Stimulated activated CD8-positive, alpha-beta memory T cell treated with anti-CD3 and anti-CD28 coated beads, Interleukin-15, amount 100 ng/mL, for 24 hours (primary cell): ENCODE results near the gene MTA1.

Source experiments
- DNase-seq: peaks from one replicate; pipeline ENCODE4 v3.0.0-alpha.2; 2020; ENCODE audit warnings: low read depth

The MTA1 gene

DNA sequence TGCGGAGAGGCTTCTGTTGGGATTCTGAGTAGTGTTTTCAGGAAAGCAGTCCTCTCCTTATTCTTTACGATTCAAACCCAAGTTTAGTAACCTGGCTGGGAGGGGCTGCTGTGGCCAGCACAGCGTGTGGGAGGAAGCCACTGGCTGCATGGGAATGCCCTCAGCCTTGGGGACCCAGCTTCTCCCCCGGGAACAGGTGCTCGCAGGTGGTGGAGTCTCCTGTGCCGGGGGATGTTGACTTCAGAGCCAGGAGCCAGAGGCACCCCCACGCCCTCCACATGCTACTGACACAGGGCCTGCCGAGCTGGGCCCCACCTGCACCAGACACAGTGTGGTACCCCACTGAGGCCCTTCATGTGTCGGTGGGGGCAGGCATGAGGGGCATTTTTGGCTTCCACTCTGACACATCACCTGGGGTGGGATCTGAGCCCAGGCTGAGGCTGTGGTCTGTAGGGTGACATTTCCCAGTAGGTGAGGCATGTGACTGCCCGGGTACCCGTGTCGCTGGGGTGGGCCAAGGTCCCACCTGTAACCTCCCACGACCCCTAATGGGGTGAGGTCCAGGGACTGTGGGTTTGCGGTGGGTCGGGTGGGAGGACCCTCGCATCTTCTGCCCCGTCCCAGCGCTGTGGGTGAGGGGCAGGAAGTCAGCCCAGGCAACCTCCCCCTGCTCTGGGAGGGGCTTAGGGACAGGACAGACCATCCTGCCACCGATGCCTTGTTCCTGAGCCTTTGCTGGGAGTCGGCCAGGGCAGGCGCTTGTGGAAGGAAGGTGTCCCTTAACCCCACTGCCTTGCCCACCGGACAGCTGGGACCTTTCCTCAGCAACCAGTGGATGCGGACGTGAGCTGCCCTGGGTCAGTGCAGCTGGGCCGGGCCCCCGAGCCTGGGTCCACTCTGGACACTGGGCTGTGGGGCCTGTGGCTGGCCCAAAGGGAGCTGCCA lies 26.5 kb downstream of the MTA1 start:
- DNase-seq, result no peak

DNA sequence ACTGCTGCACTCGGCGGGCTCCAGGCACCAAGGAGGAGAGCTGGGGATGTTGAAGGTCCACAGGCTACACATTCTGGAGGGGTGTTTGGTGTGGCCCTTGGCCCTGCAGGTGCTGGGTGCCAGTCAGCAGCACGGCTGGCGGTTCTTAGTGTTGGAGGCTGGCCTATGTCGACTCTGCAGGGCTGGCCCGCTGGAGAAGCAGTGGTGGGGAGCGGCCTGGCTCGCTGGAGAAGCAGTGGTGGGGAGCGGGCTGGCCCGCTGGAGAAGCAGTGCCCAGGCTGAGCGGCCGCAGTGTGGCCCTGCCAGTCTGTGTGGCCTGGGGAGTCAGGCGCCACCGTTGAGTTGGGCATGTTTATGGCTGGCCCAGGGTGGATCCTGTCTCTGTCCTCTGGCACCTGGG lies 27.3 kb downstream of the MTA1 start:
- no peak for DNase-seq

- DNase-seq, result no peak
Observed at GRCh38 chr14:105447651-105448640, 28.3 kb downstream of the MTA1 start.

- DNase-seq, result peak; percentile 29
Observed at GRCh38 chr14:105448706-105449111, 29.1 kb downstream of the MTA1 start.

DNA sequence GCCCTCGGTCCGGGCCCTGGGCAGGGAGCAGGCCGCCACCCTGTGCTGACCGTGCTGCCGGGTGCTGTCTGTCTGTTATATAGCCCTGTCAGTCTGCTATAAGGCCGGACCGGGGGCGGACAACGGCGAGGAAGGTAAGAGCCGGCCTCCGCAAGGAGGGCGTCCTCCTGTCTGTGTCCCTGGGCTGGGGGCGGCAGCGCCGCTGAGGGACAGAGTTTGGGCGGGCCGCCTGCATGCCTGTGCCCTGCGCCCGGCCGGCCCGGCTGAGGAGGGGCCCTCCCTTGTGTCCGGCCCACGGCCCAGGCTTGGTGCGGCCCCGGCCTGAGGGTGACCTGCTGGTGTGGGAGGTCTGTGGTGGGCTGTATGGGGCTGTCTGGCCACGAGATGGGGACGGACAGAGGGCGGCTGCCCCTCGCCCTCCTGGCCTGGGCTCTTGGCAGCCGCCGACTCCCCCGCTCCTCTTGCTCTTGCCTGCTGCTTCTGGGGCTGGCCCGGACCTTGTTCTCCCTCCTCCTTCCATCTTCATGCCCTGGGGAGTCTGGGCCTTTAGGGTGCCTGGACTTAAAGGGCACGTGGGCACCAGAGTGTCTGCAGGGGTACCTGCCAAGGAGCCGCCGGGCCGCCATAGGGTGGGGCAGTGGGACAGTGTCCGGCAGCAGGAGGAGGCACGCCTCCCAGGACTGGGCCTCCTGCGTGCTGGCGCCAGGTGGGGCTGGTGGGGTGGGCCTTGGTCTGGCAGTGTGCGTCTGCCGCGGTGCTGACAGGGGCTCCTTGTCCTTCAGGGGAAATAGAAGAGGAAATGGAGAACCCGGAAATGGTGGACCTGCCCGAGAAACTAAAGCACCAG lies 29.9 kb downstream of the MTA1 start:
- DNase-seq, result no peak

DNA sequence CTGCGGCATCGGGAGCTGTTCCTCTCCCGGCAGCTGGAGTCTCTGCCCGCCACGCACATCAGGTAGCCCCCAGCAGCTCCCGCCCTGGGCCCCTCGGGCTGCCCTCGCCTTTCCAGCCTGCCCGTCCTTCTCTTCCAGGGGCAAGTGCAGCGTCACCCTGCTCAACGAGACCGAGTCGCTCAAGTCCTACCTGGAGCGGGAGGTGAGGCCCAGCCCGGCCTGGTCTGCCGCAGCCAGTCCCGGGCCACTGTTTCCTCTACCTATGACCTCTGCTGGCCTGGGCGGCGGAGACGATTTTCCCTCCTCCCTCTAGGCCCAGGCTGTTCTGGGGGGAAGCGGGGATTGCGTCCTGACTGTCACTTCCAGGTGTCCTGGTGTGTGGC lies 30.5 kb downstream of the MTA1 start:
- DNase-seq, result no peak

- DNase-seq, result no peak
Observed at GRCh38 chr14:105450864-105451720, 31.5 kb downstream of the MTA1 start.

GRCh38 chr14:105452963-105453362 lies 33.3 kb downstream of the MTA1 start:
- no peak for DNase-seq

- DNase-seq, result no peak
Observed at GRCh38 chr14:105453847-105454246, 34.2 kb downstream of the MTA1 start.

DNA sequence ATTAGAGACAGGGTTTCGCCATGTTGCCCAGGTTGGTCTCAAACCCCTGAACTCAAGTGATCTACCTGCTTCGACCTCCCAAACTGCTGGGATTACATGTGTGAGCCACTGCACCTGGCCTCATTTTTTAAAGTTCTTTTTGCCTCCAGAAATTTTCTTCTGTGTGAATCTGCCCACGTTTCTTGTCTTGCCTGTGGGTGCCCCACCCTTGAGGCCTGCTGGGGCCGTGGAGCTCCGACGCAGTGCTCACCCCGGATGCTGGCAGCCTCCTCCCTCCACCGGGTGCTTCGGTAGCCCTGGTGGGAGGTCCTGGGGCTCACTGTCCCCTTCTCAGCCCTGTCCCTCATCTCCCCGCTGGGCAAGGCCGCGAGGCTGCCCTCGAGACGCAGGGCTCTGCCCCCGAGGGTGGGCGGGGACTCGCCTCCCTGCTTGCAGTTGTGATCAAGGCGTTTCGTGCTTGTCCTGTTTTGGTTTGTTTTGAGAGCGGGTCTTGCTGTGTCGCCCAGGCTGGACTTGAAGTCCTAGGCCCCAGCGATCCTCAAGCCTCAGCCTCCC lies 35.5 kb downstream of the MTA1 start:
- DNase-seq, result no peak

GRCh38 chr14:105455766-105456660 lies 36.4 kb downstream of the MTA1 start:
- no peak for DNase-seq

DNA sequence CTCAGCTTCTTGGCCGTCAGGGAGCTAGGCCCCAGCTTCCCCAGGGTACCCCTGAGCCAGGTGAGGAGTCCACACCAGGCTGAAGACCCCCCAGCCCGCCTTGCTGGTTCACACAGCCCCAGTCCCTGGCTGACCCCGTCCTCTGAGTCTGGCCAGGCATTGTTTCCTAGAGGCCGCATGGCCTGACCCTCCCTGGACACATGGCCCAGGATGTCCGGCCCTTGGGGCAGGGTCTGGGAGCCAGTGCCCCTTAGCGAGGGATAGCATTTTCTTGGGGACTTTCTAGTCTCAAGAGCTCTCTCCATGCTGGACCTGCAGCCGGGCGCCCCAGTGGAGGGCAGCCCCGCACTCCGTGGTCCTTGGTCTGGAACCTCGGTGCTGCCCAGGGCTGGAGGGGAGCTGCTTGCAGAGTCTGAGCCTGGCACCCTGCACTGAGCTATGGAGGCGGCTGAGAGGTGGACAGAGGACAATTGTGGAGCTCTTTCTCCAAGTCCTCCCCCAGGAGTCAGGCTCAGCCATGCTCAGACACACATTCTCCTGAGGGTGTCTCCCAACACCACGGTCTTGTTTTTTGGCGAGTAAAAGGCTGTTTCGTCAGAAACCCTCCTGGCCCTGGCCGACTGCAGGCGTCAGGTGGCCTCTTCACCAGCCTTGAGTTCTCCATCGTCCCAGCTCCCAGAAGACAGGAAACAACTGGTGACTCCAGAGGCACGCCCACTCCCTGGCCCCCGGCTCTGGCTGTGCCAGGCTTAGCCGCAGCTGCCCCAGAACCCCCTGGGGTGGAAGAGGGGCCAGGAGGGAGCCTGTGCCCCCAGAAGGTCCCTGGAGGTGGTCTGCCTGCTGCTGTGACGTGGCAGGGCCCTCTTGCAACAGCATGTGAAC lies 37.4 kb downstream of the MTA1 start:
- no peak for DNase-seq

- DNase-seq, result no peak
Observed at GRCh38 chr14:105458010-105458409, 38.4 kb downstream of the MTA1 start.

DNA sequence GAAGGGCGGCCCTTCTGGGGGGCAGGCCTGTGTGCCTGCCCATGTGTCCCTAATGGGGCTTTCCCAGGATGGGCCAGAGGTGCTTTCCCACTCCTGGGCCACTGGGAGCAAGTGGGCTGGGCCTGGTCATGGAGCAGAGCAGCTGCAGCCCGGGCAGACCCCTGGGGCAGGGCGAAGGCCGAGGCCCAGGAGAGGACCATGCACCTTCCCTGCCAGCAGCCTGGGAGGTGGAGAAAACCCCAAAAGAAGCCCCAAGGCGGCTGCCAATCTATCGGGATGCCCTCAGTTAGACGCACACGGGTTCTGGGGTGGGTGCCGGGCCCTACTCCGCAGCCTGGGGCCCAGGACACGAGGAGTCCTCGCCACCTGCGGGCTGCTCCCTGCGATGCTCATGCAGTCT lies 38.9 kb downstream of the MTA1 start:
- no peak for DNase-seq

DNA sequence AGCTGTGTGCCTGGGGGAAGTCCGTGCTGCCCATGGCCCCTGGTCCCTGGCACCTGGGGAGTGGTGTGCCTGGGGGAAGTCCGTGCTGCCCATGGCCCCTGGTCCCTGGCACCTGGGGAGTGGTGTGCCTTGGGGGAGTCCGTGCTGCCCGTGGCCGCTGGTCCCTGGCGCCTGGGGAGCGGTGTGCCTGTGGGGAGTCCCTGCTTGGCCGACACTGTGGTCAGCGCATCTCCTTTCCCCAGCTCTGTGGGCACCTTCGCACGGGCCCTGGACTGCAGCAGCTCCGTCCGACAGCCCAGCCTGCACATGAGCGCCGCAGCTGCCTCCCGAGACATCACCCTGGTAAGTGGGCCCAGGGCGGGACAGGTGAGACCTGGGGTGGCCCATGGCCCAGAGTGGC lies 40.5 kb downstream of the MTA1 start:
- no peak for DNase-seq

DNA sequence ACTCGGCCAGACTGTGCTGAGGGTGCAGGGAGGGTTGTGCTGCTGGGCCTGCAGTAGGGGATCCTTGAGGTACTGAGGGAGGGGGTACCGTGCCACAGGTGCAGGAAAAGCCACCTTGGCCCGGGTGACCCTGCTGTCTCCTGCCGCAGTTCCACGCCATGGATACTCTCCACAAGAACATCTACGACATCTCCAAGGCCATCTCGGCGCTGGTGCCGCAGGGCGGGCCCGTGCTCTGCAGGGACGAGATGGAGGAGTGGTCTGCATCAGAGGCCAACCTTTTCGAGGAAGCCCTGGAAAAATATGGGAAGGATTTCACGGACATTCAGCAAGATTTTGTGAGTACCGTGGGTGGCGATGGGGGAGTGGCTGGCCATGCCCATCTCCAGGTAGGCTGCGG lies 41.0 kb downstream of the MTA1 start:
- no peak for DNase-seq

GRCh38 chr14:105461903-105462302 lies 42.3 kb downstream of the MTA1 start:
- no peak for DNase-seq

DNA sequence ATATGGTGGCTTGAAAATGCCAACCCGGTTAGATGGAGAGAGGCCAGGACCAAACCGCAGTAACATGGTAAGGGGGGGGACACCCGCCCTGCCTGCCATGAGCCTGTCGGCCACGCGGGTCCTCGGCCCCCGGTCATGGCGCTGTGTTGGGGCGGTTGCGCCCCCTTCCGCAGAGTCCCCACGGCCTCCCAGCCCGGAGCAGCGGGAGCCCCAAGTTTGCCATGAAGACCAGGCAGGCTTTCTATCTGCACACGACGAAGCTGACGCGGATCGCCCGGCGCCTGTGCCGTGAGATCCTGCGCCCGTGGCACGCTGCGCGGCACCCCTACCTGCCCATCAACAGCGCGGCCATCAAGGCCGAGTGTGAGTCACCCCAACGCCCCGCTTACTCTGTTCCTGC lies 44.9 kb downstream of the MTA1 start:
- DNase-seq, result no peak
